HG03108 (cell line): ENCODE results near the gene CDK11A.
A peak's percentile ranks its signal among the peaks of the same experiment; 100 is the strongest.
"Not testable (repeated sequence)": the region's sequence is repeated elsewhere in the genome, so short reads cannot be mapped to it uniquely, and the experiment has no call there.

Source experiments
- ATAC-seq: cut with Tn5 transposase; IDR thresholded peaks from one replicate; pipeline ENCODE4 v1.9.1; 2021; ENCODE audit warnings: moderate library complexity; ENCODE audit not compliant: unreplicated experiment

Gene CDK11A

DNA sequence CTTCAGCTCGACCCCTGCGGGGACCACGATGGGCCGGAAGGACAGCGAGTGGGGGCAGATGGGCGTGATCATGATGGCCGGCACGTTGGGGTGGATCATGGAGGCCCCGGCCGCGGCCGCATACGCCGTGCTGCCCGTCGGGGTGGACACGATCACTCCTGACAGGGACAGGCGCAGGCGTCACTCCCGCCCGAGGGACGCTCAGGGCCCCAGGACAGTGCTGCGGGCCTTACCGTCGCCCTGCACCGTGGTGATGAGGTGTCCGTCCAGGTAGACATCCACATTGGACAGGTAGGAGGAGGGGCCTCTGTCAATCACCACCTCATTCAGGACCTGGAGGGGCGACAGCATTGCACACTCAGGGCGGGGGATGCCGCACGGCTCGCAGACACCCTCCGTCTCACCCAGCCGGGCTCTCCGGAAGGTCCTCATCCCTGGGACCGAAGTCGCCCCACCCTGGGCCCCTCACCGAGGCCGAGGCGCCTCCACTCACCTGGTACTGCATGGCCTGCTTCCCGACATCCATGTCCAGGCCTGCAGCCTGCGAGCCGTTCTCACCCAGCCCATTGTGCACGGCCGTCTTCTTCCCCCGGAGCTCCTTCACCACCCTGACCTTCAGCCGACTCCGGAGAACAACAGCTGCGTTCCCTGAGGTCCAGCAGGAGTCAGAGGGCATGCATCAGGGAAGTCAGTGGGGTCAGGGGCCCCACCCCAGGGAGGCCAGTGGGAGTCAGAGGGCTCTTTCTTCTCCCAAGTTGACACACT lies 30.1 kb upstream of the CDK11A start:
- no peak for ATAC-seq

DNA sequence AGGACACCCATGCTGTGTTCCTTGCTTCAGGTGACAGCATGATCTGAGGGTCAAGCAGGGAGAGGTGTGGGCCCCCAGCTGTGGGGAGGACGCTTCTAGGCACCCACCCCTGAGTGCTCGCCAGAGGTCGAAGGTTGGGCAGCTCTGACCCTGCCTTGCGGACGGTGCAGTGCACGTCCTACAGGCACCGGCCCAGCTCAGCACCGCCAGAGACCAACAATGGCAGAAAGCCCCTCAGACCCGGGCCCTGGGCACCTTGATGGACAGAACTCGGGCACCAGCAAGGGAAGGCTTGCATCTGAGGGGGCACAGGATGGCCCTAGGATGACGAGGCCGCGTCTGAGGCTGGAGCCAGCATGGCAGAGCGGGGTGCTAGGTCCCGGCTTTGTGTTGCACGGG lies 29.4 kb upstream of the CDK11A start:
- ATAC-seq: no peak

DNA sequence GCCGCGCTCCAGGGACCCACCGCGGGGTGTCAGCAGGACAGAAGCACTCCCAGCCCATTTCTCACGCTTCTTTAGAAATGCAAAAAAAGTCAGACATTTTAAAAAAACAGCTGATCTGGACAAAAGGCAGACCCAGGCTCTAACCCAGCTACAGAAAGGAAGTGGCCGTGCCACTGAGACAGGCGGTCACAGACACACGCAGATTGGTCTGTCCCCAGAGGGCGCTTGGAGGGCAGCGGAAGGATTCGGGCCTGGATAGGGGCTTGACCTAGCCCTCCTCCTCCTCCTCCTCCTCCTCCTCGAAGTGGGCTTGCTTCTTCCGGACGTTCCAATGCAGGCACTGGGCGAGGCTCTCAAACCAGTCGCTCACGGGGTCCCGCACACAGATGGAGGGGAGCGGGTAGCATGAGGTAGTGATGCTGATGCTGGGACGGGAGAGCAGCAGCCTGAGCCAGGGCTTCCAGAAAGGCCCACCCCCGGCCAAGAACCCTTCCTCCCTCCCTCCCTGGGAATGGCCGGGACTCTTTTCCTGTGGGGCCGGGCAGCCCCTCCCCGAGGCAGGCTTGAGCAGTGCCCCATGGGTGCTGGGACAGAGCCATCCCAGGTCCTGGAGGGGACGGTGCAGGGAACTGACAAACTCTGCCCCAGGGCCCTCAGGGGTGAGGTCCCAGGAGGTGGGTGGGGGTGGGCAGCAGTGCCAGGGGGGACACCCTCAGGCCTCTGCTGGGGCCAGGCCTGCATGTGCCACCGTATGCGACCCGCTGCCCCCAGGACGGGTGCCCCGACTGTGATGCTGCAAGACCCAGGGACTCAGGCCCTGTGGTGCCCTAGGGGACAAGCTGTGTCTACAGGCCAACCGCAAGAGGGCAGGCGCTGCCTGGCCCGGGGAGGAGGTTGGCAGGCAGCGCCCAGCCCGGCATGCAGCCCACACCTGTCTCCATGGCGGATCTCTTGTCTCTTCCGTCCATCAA lies 28.8 kb upstream of the CDK11A start:
- ATAC-seq: no peak

DNA sequence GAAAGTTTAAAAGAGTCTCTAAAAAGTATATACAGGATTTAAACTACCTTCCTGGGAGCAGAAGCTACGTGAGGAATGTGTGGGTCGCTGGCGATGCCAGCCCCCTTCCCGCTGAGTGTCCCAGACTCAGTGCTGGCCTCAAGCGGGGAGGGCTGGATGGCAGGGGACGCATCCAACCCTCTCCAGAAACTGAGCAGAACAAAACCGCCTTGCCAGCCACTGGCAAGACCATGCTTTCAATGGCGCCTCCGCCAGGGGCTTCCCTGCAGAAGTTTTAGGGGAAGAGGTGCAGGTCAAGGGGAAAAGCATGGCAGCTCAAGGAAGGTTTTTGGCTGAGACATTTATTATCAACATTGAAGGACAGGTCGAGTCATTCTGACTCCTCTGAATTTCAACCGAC lies 28.0 kb upstream of the CDK11A start:
- no peak for ATAC-seq

DNA sequence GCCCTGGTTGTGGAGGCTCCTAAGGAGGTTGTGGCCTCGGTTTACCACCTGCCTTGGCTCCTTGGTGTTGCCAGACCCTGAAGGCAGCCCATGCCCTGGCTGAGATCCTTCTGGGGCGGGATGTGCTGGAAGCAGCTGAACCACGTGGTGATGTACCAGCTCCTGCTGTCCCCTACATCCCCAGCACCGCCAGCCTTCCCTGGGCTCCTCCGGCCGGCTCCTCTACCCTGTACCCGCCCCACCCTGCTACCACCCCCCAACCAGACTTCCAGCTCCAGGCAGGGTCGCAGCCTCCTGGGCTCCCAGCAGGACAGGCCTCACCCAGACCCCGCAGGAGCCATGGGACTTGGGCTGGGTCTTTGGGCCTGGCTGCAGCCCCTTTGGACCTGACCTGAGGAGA lies 25.8 kb upstream of the CDK11A start:
- not testable (repeated sequence) for ATAC-seq

DNA sequence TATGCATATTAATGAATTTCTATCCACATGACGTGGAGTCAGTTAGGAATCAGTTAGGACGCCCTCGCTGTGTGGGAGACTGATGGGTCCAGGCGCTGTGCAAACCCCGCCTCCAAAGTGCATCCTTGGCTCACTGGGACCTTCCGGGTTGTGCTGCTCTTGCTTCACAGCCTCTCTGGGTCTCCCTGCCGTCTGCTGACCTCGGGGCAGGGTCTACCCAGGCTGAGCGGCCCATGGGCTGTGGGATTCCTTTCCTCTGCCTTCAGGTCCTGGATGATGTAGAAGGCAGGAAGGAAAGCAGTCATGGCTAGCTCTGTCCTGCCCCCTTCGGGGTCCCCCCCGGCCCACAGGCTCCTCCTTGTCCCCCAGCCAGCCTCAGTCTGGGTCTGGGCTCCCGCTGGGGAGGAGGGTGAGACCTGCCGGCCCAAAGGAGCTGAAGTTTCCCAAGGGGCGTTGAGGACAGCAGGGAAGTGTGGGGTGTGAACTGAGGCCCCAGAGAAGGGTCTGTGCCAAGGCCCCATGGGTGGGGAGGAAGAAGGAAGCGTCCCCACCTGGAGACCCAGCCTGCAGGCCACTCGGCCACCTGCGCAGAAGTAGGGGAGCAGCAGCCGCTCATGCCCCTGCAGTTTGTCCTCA lies 24.6 kb upstream of the CDK11A start:
- ATAC-seq: no peak

DNA sequence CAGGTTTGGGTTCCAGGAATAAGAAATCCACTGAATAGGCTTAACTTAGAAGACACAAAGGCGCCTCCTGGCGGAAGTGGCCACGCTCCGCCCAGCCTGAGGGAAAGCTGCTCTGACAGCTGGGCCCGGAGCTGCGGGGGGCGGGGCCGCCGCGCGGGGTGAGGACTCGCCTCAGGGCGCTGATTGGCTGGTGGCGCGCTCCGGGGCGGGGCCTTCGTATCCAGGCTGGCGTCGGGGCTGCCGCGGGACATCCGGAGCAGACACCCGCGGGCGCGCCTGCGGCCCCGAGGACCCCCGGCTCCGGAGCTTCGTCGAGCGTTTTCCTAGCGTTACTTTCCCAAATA lies 22.4 kb upstream of the CDK11A start:
- peak; percentile 73 for ATAC-seq

DNA sequence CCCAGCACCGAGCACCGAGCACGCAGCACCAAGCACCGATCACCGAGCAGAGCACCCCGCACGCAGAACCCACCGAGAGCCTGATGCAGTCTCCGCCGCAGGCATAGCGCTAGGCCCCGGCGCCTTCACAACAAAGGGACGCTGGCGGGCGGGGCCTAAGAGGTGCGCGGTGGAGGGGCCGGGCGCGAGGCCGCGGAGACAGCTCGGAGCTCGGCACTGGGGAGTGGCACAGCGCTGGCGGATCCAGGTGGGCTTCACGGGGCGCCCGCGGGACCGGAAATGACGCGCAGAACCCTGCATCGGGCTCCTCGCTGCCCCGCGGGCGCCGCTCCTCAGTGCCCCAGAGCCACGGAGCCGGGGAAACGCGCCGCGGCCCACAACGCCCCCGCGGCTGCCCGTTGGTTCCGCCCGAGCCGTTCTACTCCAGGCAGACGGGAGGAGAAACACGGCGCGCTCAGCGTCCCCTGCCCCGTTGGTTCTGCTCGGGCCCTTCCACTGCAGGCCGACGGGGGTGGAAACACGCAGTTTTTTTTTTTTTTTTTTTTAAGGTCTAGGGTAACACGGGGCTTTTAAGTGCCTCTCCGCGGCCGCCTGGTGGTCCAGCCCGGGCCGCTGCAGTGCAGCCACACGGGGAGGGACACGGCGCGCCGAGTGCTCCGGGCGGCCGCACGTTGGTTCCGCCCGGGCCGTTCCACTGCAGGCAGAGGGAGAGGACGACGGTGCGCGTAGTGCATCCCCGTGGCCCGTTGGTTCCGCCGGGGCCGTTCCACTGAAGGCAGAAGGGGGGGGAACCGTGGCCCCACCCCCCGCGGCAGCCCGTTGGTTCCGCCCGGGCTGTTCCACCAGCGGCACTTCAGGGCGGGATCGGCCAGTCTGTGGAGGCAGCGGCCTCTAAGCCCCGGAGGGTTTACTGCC lies 21.8 kb upstream of the CDK11A start:
- peak; percentile 73 for ATAC-seq

DNA sequence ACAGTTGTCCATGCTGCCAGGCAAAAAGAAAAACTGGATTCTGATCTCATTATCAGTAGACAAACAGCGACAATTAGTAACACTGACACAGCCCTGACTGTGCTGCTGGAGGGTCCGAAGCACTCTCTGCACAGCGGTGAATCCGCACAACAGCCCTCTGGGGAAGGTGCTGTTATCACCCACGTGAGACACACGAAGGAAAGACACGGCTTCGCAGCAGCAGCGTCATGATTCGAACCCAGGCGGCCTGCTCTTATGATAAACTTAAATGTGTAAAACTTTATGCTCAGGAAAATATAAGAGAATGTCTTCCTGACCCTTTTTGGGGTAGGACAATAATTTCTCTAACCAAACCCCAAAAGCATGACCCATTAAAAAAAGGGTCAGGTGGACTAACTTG lies 18.4 kb upstream of the CDK11A start:
- ATAC-seq: not testable (repeated sequence)

DNA sequence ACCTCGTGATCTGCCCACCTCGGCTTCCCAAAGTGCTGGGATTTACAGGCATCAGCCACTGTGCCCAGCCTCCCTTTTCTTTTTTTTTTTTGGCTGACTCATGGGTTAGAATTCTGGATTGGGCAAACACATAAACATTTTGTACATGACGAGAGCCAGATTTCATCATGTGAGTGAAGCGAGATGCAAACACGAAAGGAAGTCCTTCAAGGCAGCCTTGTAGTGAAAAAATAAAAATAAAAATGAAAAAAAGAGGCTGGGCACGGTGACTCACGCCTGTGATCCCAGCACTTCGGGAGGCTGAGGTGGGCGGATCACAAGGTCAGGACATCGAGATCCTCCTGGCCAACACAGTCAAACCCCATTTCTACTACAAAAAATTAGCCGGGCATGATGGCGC lies 16.9 kb upstream of the CDK11A start:
- ATAC-seq: not testable (repeated sequence)

DNA sequence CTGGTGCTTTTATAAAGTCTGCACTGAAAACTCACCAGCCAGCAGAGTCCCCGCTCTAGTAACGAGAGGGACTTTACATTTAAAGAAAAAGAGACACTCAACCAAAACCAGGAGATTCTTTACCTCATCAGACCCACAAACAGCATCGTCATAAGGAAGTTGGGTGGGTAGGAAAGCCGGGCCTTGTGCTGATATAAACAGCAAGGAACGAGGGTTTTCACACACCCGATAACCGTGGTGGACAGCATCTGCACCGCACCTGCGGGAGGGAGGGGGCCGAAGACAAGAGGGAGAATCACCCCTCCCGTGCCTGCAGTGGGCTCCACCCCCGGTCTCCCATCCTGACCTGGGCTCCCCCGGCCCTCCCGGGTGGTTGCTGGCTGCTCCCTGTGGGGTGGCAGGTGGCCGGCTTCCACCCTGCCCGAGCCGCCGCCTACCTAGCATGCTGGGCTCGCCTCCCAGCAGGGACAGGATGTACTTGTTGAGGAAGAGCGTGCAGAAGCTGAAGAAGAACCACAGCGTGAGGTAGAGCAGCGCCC lies 14.7 kb upstream of the CDK11A start:
- ATAC-seq: not testable (repeated sequence)

DNA sequence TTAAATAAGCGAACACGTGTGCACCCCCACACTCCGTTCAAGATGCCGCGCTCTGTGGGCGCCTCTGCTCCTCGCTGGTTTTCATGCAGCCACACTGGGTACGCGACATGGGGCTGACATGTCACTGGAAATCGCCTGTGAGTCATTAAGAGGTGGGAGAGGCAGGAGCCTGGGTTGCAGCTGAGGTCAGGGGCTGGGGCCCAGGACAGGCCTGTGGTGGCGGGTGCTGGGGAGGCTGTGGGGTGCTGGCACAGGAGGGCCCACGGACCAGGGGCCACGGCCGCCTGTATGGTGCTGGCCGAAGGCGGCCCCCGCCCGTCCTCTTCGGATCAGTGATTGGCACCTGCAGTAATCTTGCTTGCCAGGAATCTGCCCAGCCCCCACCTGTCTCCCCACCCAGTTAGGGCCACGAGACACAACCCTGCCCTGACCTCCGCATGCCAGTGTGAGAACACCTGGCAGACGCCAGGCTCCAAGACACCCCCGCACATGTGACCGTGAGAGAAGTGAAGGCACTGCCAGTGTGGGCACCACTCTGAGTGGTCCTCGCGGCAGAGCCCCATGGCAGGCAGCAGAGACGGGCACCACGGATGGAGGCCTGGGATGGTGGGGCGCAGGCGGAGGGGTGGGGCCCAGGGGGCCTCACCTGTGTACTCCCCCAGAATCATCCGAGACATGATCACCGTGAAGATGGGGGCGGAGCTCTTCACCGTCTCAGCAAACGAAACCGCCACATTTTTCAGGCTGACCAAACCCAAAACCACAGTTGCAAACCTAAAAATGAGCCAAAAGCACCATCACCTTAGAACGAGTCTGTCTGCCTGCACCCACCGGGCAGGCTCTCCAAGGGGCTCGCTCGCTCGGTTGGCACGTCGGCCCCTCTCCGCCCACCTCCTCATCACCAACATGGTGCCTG lies 13.8 kb upstream of the CDK11A start:
- ATAC-seq: not testable (repeated sequence)

DNA sequence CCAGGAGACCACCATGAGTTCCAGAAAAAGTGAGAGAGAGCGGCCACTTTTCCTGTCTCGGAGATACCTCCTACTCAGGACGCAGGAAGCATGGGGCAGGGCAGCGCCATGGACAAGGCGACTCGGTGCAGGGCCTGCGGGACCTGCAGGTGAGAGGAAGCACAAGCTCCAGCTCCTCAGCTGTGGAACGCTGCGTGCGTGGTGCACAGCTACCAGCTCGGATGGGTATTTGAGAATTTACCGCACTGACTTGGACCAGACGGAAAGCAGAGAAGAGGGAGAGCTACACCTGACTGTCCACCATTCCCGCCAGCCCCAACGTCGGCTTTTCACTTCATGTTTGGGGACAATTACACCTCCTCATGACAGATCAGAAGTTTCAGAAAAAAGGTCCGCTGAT lies 8.2 kb upstream of the CDK11A start:
- no peak for ATAC-seq

DNA sequence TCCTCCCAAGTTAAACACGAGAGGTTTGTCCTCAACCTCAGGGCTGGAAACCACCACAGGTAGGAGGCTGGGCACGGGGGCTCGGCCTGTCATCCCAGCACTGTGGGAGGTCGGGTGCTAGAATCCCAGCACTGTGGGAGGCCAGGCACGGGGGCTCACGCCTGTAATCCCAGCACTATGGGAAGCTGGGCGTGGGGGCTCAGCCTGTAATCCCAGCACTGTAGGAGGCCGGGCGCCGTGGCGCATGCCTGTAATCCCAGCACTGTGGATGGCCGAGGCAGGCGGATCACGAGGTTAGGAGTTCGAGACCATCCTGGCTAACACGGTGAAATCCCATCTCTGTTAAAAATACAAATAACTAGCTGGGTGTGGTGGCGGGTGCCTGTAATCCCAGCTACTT lies 6.7 kb upstream of the CDK11A start:
- no peak for ATAC-seq

DNA sequence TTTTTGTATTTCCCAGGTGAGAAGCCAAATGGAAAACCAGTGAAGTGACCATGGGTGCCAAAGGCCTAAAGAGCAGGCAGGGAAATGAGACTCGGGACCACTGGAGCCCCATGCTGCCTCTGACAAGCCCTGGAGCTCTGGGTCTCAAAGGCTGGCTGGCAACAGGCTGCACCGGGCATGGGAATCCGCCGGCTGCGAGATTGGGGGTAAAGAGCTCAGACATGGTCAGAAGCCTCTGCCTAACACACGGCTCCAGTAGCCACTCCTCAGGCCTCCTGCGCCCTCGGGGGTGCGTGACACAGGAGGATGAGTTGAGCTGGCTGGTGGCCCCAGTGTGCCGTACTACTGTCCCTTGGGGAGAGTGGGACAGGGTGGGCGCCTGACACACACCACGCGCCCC lies 6.1 kb upstream of the CDK11A start:
- ATAC-seq: not testable (repeated sequence)

DNA sequence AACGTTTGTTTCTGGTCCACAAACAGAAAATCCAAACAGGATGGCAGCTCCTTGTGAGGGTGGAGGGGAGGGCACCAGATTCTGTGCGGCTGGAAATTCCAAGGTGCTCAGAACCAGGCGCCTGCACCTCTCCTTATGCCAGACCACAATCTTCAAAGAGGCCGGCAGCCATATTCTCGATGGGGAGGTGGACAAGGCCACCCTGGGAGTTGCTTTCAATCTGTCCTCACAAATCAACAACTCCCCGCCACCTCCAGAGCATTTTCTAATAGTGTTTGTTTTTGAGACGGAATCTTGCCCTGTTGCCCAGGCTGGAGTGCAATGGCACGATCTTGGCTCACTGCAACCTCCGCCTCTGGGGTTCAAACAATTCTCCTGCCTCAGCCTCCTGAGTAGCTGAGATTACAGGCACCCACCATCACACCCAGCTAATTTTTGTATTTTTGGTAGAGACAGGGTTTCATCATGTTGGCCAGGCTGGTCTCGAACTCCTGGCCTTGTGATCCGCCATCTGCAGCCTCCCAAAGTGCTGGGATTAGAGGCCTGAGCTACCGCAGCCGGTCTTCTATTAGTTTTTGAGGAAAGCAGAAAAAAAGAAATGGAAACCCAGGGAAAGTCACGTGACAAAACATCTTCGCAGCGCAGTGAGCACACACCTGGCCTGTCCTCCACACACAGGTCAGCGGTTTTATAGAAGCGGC lies 5.1 kb upstream of the CDK11A start:
- ATAC-seq: not testable (repeated sequence)

DNA sequence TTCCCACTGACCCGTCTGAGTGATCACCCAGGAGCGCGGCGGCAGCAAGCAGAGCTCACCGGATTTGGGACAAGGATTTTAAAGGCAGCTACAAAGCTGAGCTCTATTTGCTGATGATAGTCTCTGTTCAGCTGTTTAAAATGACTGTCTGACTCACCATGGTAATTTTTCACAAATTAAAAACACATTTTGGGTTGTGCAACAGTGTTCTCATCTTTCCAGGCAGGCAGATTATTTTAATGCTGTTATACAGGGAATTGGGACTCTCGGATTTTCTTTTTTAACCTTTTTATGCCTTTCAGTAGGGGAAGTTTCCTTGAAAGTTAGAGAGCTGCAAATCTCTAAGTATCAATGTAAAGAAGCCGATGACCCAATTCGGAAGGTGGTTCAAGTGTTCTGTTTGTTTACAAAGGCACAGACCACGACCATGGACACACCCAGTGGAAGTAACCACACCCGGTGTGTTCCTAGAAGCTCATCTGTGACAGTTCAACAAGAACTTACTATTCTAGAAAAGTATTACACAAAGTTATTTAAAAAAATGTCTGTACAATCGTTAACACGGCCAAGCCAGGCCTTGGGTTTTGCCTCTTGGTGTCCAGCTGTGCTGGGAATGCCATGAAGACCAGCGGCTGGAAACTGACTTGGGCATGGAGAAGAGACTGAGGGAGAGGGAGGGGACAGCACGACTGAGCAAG lies 4.3 kb upstream of the CDK11A start:
- ATAC-seq: not testable (repeated sequence)

DNA sequence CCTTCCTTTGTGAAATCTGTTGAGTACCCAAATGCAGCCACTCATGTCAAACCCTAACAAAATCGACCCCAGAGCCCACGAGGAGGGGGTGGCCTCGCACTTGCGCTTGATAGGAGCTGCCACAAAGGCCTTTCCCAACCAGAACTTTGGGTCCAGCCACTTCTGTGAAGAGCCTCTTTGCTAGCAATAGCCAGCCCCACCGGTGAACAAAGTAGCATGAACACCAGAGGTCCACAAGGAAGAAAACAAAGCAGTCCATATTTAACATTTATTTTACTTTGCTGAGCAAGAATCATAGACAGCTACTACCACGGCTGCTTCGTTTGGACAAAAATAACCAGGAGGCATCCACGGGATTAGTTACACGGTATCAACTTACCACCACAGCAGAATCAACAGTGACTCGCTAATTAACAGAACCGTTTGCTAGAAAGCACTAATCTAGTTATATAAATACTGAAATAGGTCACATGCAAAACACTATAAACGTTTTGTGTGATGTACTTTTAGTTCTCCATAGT lies 3.0 kb upstream of the CDK11A start:
- ATAC-seq: not testable (repeated sequence)
